DMS153 (cell line): ENCODE data around the gene FKBP5.
"Not testable (repeated sequence)": the region's sequence is repeated elsewhere in the genome, so short reads cannot be mapped to it uniquely, and the experiment has no call there.

Source experiments
- DNase-seq: peaks from one replicate; lab custom pipeline; 2025; lab: John Stamatoyannopoulos, UW

FKBP5 gene

GRCh38 chr6:35723587-35723986 is 34.9 kb upstream of the FKBP5 start:
- no peak for DNase-seq

- DNase-seq = no peak
Measured at GRCh38 chr6:35722121-35722761, 33.5 kb upstream of the FKBP5 start.

- no peak for DNase-seq
Measured at GRCh38 chr6:35719830-35720733, 31.4 kb upstream of the FKBP5 start.

GRCh38 chr6:35719404-35719829 is 30.7 kb upstream of the FKBP5 start:
- DNase-seq = no peak

- no peak for DNase-seq
Measured at GRCh38 chr6:35718911-35719381, 30.2 kb upstream of the FKBP5 start.

- DNase-seq = no peak
Measured at GRCh38 chr6:35718375-35718736, 29.6 kb upstream of the FKBP5 start.

GRCh38 chr6:35717449-35718374 is 29.0 kb upstream of the FKBP5 start:
- DNase-seq = no peak

GRCh38 chr6:35716798-35717197 is 28.1 kb upstream of the FKBP5 start:
- no peak for DNase-seq

- no peak for DNase-seq
Measured at GRCh38 chr6:35713006-35713767, 24.5 kb upstream of the FKBP5 start.

GRCh38 chr6:35711731-35712130 is 23.0 kb upstream of the FKBP5 start:
- no peak for DNase-seq

GRCh38 chr6:35710241-35710847 is 21.6 kb upstream of the FKBP5 start:
- DNase-seq = no peak

GRCh38 chr6:35708585-35708984 is 19.9 kb upstream of the FKBP5 start:
- DNase-seq = no peak

- no peak for DNase-seq
Measured at GRCh38 chr6:35707714-35708407, 19.1 kb upstream of the FKBP5 start.

- no peak for DNase-seq
Measured at GRCh38 chr6:35706468-35706867, 17.8 kb upstream of the FKBP5 start.

- DNase-seq = no peak
Measured at GRCh38 chr6:35703554-35703953, 14.8 kb upstream of the FKBP5 start.

- DNase-seq = no peak
Measured at GRCh38 chr6:35698858-35699257, 10.1 kb upstream of the FKBP5 start.

GRCh38 chr6:35698430-35698829 is 9.7 kb upstream of the FKBP5 start:
- not testable (repeated sequence) for DNase-seq

- DNase-seq = no peak
Measured at GRCh38 chr6:35694462-35694861, 5.7 kb upstream of the FKBP5 start.

GRCh38 chr6:35691027-35691824 is 2.5 kb upstream of the FKBP5 start:
- no peak for DNase-seq

GRCh38 chr6:35690484-35690883 is 1.8 kb upstream of the FKBP5 start:
- no peak for DNase-seq
